Fibroblast of lung (primary cell): ENCODE measurements around the gene PML. TPM values are rescaled to one million over a fixed set of nuclear protein-coding genes. Genes with fewer than 3 reads are reported as not detected.

Source experiments
- DNase-seq, 2 donors: peaks; one replicate each; pipeline versions ENCODE4 v3.0.0 to v3.0.0-alpha.2; 2010; ENCODE audit warnings: low read depth in 2 of 2
- H2AFZ ChIP-seq: 2 replicates; pipeline ENCODE4 v1.5.1; 2012; ENCODE audit warnings: low read length, control low read depth, inconsistent platforms
- H3K27ac ChIP-seq: 2 replicates; pipeline ENCODE4 v1.5.1; 2011; ENCODE audit warnings: low read length, control low read depth; ENCODE audit not compliant: insufficient read depth
- H3K27me3 ChIP-seq: 2 replicates; pipeline ENCODE4 v1.5.1; 2011; ENCODE audit warnings: mild to moderate bottlenecking, low read length; ENCODE audit not compliant: control insufficient read depth, insufficient read depth
- H3K36me3 ChIP-seq: 2 replicates; pipeline ENCODE4 v1.5.1; 2011; ENCODE audit warnings: low read length; ENCODE audit not compliant: control insufficient read depth, insufficient read depth
- H3K4me1 ChIP-seq: 2 replicates; pipeline ENCODE4 v1.5.1; 2011; ENCODE audit warnings: low read length; ENCODE audit not compliant: control insufficient read depth, insufficient read depth; ENCODE audit errors: extremely low read depth
- H3K4me2 ChIP-seq: 2 replicates; pipeline ENCODE4 v1.5.1; 2011; ENCODE audit warnings: low read length, control low read depth; ENCODE audit not compliant: insufficient read depth; ENCODE audit errors: extremely low read depth
- H3K4me3 ChIP-seq, 4 experiments: fragments of 200-600 bp in 1 of 4; sonication (generic) in 1 of 4; replicated peaks in 1 of 4; 2 replicates each; pipeline ENCODE4 v1.5.1; 2011 to 2016; ENCODE audit warnings: low read length in 4 of 4, low read depth in 3 of 4, mild to moderate bottlenecking in 3 of 4, control low read depth in 2 of 4, inconsistent platforms in 1 of 4, mixed read lengths in 1 of 4; ENCODE audit not compliant: insufficient read depth in 1 of 4; ENCODE audit errors: control extremely low read depth in 1 of 4
- H3K79me2 ChIP-seq: 2 replicates; pipeline ENCODE4 v1.5.1; 2012; ENCODE audit warnings: mild to moderate bottlenecking, low read length, inconsistent platforms; ENCODE audit not compliant: control insufficient read depth, insufficient read depth
- H3K9ac ChIP-seq: 2 replicates; pipeline ENCODE4 v1.5.1; 2011; ENCODE audit warnings: mild to moderate bottlenecking, low read length, control low read depth; ENCODE audit not compliant: insufficient read depth
- H3K9me3 ChIP-seq: 2 replicates; pipeline ENCODE4 v1.5.1; 2012; ENCODE audit warnings: low read depth, low read length; ENCODE audit not compliant: control insufficient read depth, insufficient read depth
- H4K20me1 ChIP-seq: 2 replicates; pipeline ENCODE4 v1.5.1; 2011; ENCODE audit warnings: low read length; ENCODE audit not compliant: control insufficient read depth, insufficient read depth; ENCODE audit errors: extremely low read depth
- CTCF ChIP-seq, 2 donors: IDR thresholded peaks in 1 of 2; conservative IDR thresholded peaks in 1 of 2; 1 replicate in 1 of 2; 2 replicates in 1 of 2; pipeline ENCODE4 v1.5.1; 2011 to 2012; ENCODE audit warnings: low read length in 2 of 2, control low read depth in 1 of 2, inconsistent platforms in 1 of 2, low read depth in 1 of 2, mild to moderate bottlenecking in 1 of 2
- EZH2 ChIP-seq: IDR thresholded peaks from 2 replicates; pipeline ENCODE4 v1.5.1; 2012; ENCODE audit warnings: low read length, control low read depth, mild to moderate bottlenecking; ENCODE audit errors: missing control alignments
- polyA plus RNA-seq, 2 donors: library from polyadenylated mRNA; depleted of rRNA in 1 of 2; stranded (reverse) in 1 of 2; unstranded in 1 of 2; fragments of >200 nt; gene quantifications; 2 replicates each; pipeline ENCODE4 v1.2.1, GENCODE V29; 2011 to 2012; ENCODE audit warnings: missing spikeins in 1 of 2
- total RNA-seq: library from RNA; depleted of rRNA; stranded (reverse); fragments of >200 nt; gene quantifications from 2 replicates; pipeline ENCODE4 v1.2.1, GENCODE V29; 2014

Gene PML
- total and polyA plus RNA-seq, 2 donors (not counting 1 experiment from before 2014, with no cell fraction given) = 11.1 to 34.0 TPM

GRCh38 chr15:74028646-74029045 lies 34.1 kb downstream of the PML start:
- no peak overlapping the region for H3K4me2 ChIP-seq
- H3K4me3 ChIP-seq = no peak overlapping the region
- TF ChIP-seq EZH2 (no peak), CTCF (conservative IDR thresholded peaks at IDR 0.05 in 1 of 2, IDR thresholded peaks at IDR 0.05 in 1 of 2; ENCODE audit: low read depth in 1 of 2, low read length in 2 of 2) (no peak)
- H3K9ac ChIP-seq = no peak overlapping the region
- H3K27ac ChIP-seq = no peak overlapping the region
- peaks cover 8% of the 10 kb centered on the region for H3K4me1 ChIP-seq
- H3K79me2 ChIP-seq = peaks cover 3% of the 10 kb centered on the region
- no peak overlapping the region for H2AFZ ChIP-seq
- H3K36me3 ChIP-seq = peaks cover 23% of the 10 kb centered on the region
- DNase-seq = no peak
- H4K20me1 ChIP-seq = no peaks in the 10 kb centered on the region
- H3K9me3 ChIP-seq = no peaks in the 10 kb centered on the region
- no peaks in the 10 kb centered on the region for H3K27me3 ChIP-seq

- peaks cover 27% of the 10 kb centered on the region for H3K36me3 ChIP-seq
- no peaks in the 10 kb centered on the region for H3K9me3 ChIP-seq
- no peak overlapping the region for H3K4me3 ChIP-seq
- no peak for DNase-seq
- no peaks in the 10 kb centered on the region for H3K4me1 ChIP-seq
- TF ChIP-seq EZH2 (no peak), CTCF (conservative IDR thresholded peaks at IDR 0.05 in 1 of 2, IDR thresholded peaks at IDR 0.05 in 1 of 2; ENCODE audit: low read depth in 1 of 2, low read length in 2 of 2) (no peak)
- H4K20me1 ChIP-seq = no peaks in the 10 kb centered on the region
- no peak overlapping the region for H3K4me2 ChIP-seq
- H3K79me2 ChIP-seq = peaks cover 3% of the 10 kb centered on the region
- no peaks in the 10 kb centered on the region for H3K27me3 ChIP-seq
- no peak overlapping the region for H3K27ac ChIP-seq
- no peak overlapping the region for H3K9ac ChIP-seq
- no peak overlapping the region for H2AFZ ChIP-seq
Observed at GRCh38 chr15:74032046-74032445, 37.5 kb downstream of the PML start.

GRCh38 chr15:74032606-74033561 lies 38.4 kb downstream of the PML start:
- Histone ChIP-seq H3K27me3 (no peaks in the 10 kb centered on the region), H3K36me3 (peaks cover 29% of the 10 kb centered on the region), H4K20me1 (no peaks in the 10 kb centered on the region), H3K9me3 (no peaks in the 10 kb centered on the region), H2AFZ (no peak overlapping the region), H3K79me2 (no peaks in the 10 kb centered on the region), H3K4me2 (no peak overlapping the region), H3K4me1 (no peaks in the 10 kb centered on the region), H3K9ac (no peak overlapping the region), H3K27ac (peak overlapping the region; percentile 20), H3K4me3 (no peak overlapping the region)
- DNase-seq = no peak
- TF ChIP-seq CTCF (conservative IDR thresholded peaks at IDR 0.05 in 1 of 2, IDR thresholded peaks at IDR 0.05 in 1 of 2; ENCODE audit: low read depth in 1 of 2, low read length in 2 of 2) = no peak
- TF ChIP-seq EZH2 = no peak
